ENCODE results near the gene GPI. TPM values are rescaled to one million over a fixed set of nuclear protein-coding genes. Genes with fewer than 3 reads are reported as not detected.

The GPI gene
- total and polyA plus RNA-seq, 2 of the 13 experiments (the other 11 are each of a cell fraction or from before 2014, with no cell fraction given) = 147 to 167 TPM

GRCh38 chr19:34404109-34404909, 39.3 kb downstream of the GPI start, which contains the start of gene PDCD2L (continued):
- TF ChIP-seq ZBED4 (CRISPR knock-in tag; IDR thresholded peaks at IDR 0.05; ENCODE audit: borderline replicate concordance) (no peak), MAFG (CRISPR knock-in tag; IDR thresholded peaks at IDR 0.05) (no peak), ZSCAN25 (CRISPR knock-in tag; IDR thresholded peaks at IDR 0.05) (peak; percentile 41; the same call in 1 of the 2 replicates), RARG (CRISPR knock-in tag; IDR thresholded peaks at IDR 0.05; ENCODE audit: low read depth) (no peak; the same call in 1 of the 2 replicates), ARID4A (CRISPR knock-in tag; IDR thresholded peaks at IDR 0.05; ENCODE audit: borderline replicate concordance) (peak; percentile 96), LCORL (IDR thresholded peaks at IDR 0.05) (no peak), LCORL (CRISPR knock-in tag; IDR thresholded peaks at IDR 0.05) (peak; percentile 78), ZNF598 (CRISPR knock-in tag; IDR thresholded peaks at IDR 0.05; ENCODE audit: borderline replicate concordance) (peak; percentile 50; the same call in 1 of the 2 replicates), TFDP2 (CRISPR knock-in tag; IDR thresholded peaks at IDR 0.05) (peak; percentile 75), SUZ12 (IDR thresholded peaks at IDR 0.05; ENCODE audit: low read depth, low read length) (no peak), POGK (CRISPR knock-in tag; conservative IDR thresholded peaks at IDR 0.05) (no peak), MAZ (IDR thresholded peaks at IDR 0.05; ENCODE audit: borderline replicate concordance, low read depth, low read length) (no peak), MAZ (CRISPR knock-in tag; IDR thresholded peaks at IDR 0.05; ENCODE audit: low read depth) (peak; percentile 39; the same call in 1 of the 2 replicates), ZNF639 (CRISPR knock-in tag; conservative IDR thresholded peaks at IDR 0.05) (no peak), NR2F2 (IDR thresholded peaks at IDR 0.05; ENCODE audit: borderline replicate concordance, low read depth) (no peak), DNMT1 (CRISPR knock-in tag; IDR thresholded peaks at IDR 0.05) (no peak)
